KMS-11 (cell line): Measurements from ENCODE around the gene LSM4.

Source experiments
- H2AFZ ChIP-seq: fragments of 200-600 bp; sonication (generic); 2 replicates; pipeline ENCODE4 v1.6.1; 2016; ENCODE audit warnings: antibody characterized with exemption, mixed run types, low read depth
- H3K27ac ChIP-seq: fragments of 200-600 bp; sonication (generic); 2 replicates; pipeline ENCODE4 v1.6.1; 2016; ENCODE audit warnings: mild to moderate bottlenecking, mixed run types
- H3K27me3 ChIP-seq: fragments of 200-600 bp; sonication (generic); 2 replicates; pipeline ENCODE4 v1.6.1; 2017; ENCODE audit warnings: mild to moderate bottlenecking, low read depth, mixed run types, moderate library complexity; ENCODE audit not compliant: insufficient read depth
- H3K36me3 ChIP-seq: fragments of 200-600 bp; sonication (generic); 2 replicates; pipeline ENCODE4 v1.6.1; 2017; ENCODE audit warnings: mild to moderate bottlenecking, mixed run types; ENCODE audit not compliant: insufficient read depth
- H3K4me1 ChIP-seq: fragments of 200-600 bp; sonication (generic); 2 replicates; pipeline ENCODE4 v1.6.1; 2016; ENCODE audit warnings: mild to moderate bottlenecking, low read depth, mixed run types; ENCODE audit not compliant: poor library complexity, severe bottlenecking
- H3K4me2 ChIP-seq: fragments of 200-600 bp; sonication (generic); 2 replicates; pipeline ENCODE4 v1.7.0; 2016; ENCODE audit warnings: mild to moderate bottlenecking, mixed run types
- H3K4me3 ChIP-seq: fragments of 200-600 bp; sonication (generic); IDR thresholded peaks from 2 replicates; pipeline ENCODE4 v1.6.1; 2017; ENCODE audit warnings: low read depth, low read length, mixed read lengths; ENCODE audit not compliant: insufficient read depth
- H3K79me2 ChIP-seq: fragments of 200-600 bp; sonication (generic); 2 replicates; pipeline ENCODE4 v1.6.1; 2016; ENCODE audit warnings: low read depth, mixed run types; ENCODE audit not compliant: insufficient read depth
- H3K9ac ChIP-seq: fragments of 200-600 bp; sonication (generic); 2 replicates; pipeline ENCODE4 v1.6.1; 2016; ENCODE audit warnings: mild to moderate bottlenecking, mixed run types
- H4K20me1 ChIP-seq: fragments of 200-600 bp; sonication (generic); 2 replicates; pipeline ENCODE4 v1.6.1; 2016; ENCODE audit warnings: mild to moderate bottlenecking, mixed run types; ENCODE audit not compliant: insufficient read depth
- TF ChIP-seq, protein P1 (sequence below): fragments of 200-600 bp; sonication (generic); conservative IDR thresholded peaks from 2 replicates; pipeline ENCODE4 v1.6.1; 2017; ENCODE audit warnings: low read depth, mild to moderate bottlenecking, antibody characterized with exemption, low read length, moderate library complexity, mixed read lengths

The LSM4 gene

DNA sequence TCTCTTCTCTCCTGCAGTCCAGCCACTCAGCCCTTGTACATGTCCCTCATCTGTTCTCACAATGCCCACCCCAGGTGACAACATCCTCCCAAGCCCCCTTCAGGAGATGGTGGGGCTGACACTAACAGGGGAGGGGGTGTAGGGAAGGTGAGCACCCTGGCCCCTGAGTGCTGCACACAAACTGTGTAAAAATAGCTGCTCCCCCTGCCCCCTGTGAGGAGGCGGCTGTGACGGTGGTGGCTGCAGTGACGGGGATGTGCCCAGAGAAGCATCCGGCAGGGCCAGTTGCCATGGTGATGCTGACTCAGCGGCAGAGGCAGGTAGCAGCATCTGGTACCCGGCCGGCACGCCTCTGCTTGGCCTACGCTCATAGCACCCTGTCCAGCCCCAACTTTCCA, 28.4 kb downstream of the LSM4 start:
- TF ChIP-seq, protein P1, sequence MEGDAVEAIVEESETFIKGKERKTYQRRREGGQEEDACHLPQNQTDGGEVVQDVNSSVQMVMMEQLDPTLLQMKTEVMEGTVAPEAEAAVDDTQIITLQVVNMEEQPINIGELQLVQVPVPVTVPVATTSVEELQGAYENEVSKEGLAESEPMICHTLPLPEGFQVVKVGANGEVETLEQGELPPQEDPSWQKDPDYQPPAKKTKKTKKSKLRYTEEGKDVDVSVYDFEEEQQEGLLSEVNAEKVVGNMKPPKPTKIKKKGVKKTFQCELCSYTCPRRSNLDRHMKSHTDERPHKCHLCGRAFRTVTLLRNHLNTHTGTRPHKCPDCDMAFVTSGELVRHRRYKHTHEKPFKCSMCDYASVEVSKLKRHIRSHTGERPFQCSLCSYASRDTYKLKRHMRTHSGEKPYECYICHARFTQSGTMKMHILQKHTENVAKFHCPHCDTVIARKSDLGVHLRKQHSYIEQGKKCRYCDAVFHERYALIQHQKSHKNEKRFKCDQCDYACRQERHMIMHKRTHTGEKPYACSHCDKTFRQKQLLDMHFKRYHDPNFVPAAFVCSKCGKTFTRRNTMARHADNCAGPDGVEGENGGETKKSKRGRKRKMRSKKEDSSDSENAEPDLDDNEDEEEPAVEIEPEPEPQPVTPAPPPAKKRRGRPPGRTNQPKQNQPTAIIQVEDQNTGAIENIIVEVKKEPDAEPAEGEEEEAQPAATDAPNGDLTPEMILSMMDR = no peak
- Histone ChIP-seq H3K36me3 (no peaks in the 10 kb centered on the region), H4K20me1 (no peaks in the 10 kb centered on the region), H3K27ac (no peak overlapping the region), H3K4me1 (peaks cover 29% of the 10 kb centered on the region), H2AFZ (no peak overlapping the region), H3K4me2 (no peak overlapping the region), H3K9ac (no peak overlapping the region), H3K4me3 (no peak overlapping the region), H3K79me2 (no peaks in the 10 kb centered on the region), H3K27me3 (no peaks in the 10 kb centered on the region)

DNA sequence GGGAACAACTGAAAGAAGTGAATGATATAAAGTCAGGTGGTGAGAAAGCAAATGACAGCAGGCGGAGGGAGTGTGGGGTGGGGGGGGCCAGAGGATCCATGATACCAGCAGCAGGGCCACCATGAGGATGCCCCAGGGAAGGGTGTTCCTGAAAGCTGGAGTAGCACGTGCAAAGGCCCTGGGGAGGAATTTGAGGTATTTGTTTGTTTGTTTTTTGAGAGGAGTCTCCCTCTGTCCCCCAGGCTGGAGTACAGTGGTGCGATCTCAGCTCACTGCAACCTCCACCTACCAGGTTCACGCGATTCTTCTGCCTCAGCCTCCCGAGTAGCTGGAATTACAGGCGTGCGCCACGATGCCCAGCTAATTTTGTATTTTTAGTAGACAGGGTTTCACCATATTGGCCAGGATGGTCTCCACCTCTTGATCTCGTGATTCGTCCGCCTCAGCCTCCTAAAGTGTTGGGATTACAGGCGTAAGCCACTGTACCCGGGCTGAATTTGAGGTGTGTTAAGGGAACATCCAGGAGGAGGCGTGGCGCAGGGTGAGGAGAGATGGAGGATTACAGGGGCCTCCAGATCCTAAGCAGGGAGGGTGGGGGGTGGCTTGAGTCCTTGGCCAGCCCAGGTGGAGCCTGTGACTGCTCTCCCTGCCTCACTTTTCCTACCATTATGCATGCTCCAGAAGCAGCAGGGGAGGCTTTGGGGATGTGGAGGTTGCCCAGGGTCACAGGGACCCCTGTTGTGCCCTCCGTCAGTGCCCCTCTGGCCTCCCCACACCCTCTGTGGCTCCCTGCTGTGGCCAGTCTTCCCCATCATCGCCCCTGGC, 29.0 kb downstream of the LSM4 start:
- Histone ChIP-seq H3K4me2 (peak overlapping the region; percentile 94; the same call in 1 of the 2 replicates), H3K79me2 (no peaks in the 10 kb centered on the region), H2AFZ (no peak overlapping the region), H4K20me1 (no peaks in the 10 kb centered on the region), H3K9ac (no peak overlapping the region), H3K36me3 (no peaks in the 10 kb centered on the region), H3K4me3 (no peak overlapping the region), H3K27me3 (no peaks in the 10 kb centered on the region), H3K4me1 (peaks cover 30% of the 10 kb centered on the region), H3K27ac (no peak overlapping the region)
- TF ChIP-seq, protein P1 = no peak

DNA sequence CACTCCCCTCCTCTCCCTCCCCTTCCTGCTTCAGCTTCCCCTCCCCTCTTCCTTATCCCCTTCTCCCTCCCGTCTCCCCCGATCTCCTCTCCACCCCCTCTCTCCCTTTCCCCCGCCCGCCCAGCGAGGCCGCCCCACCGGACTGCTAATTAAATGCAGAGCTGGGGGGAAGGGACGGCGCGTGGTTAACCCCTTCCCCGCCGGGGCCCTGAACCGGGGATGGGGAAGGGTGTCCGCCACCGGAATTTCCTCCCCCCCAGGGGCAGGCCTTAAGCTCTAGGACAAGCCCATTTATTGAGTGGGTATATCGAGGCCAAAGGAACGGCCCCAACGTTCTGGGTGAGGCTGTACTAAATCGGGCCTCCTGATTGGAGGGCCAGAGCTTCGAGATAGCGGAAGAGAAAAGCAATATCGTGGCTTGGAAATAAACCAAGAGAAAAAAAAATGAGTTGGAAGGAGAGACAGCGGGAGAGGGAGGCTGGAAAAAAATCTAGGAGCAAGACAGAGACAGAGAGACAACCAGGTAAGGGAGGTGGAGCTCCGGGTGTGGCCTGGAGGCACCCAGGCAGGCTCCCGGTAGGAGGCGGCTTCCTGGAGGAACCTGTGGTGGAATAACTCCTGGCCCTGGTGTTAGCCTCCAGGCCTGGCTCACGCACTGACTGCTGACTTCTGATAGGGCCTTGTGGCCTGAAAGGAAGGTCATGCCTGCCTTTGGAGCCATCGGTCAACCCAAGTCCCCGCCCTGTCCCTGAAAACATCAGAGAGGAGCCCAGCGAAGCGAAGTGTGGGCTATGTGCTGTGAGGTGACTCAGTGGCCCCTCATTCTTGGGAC, 29.9 kb downstream of the LSM4 start:
- peak overlapping the region; percentile 72 for H3K9ac ChIP-seq
- H3K4me3 ChIP-seq = no peak overlapping the region
- H3K79me2 ChIP-seq = no peaks in the 10 kb centered on the region
- TF ChIP-seq, protein P1 = no peak
- peaks cover 30% of the 10 kb centered on the region for H3K4me1 ChIP-seq
- no peaks in the 10 kb centered on the region for H3K27me3 ChIP-seq
- 0 out of 2 replicates have a peak overlapping the region, but pooled peaks have one; percentile 61 for H3K27ac ChIP-seq
- no peaks in the 10 kb centered on the region for H3K36me3 ChIP-seq
- peak overlapping the region; percentile 94 for H3K4me2 ChIP-seq
- H4K20me1 ChIP-seq = no peaks in the 10 kb centered on the region
- H2AFZ ChIP-seq = peak overlapping the region; percentile 84

DNA sequence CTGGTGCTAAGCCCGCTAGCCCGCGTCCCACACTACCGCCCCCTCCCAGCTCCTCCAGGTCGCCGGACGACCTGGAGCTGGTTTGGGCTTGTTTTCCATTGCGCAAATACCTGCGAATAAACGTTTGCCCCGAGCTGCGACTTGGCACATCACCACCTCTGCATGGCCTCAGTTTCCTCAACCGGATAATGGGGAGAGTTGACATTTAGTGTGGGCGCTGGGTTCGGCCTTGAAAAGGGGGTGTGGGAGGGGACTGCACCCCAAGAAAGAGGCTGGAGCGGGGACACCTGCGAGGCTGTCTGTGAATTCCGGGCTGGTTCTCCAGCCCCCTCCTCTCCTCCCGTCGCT, 30.4 kb downstream of the LSM4 start:
- TF ChIP-seq, protein P1 = no peak
- Histone ChIP-seq H3K36me3 (no peaks in the 10 kb centered on the region), H3K79me2 (no peaks in the 10 kb centered on the region), H3K27ac (peak overlapping the region; percentile 61), H3K9ac (peak overlapping the region; percentile 72), H2AFZ (peak overlapping the region; percentile 84), H4K20me1 (no peaks in the 10 kb centered on the region), H3K4me3 (peak overlapping the region; percentile 10), H3K27me3 (no peaks in the 10 kb centered on the region), H3K4me2 (peak overlapping the region; percentile 94), H3K4me1 (peaks cover 30% of the 10 kb centered on the region)
